ENCODE data around the gene LRRTM3.

Gene LRRTM3

GRCh38 chr10:67004690-67005089, 78.9 kb downstream of the LRRTM3 start:
- in situ Hi-C loops (cut with HindIII; ENCODE audit: low pct_ligation_motif_present, low sequenced_read_pairs): no loop called here
- TF ChIP-seq CTCF (IDR thresholded peaks at IDR 0.05; ENCODE audit: low read depth, low read length, missing control alignments): no peak
- H3K36me3 ChIP-seq (replicated peaks): no peaks in the 10 kb centered on the region
- no peaks in the 10 kb centered on the region for H3K27me3 ChIP-seq (replicated peaks)
- DNase-seq: no peak
- no peak overlapping the region for H3K27ac ChIP-seq
- no peak overlapping the region for H3K4me3 ChIP-seq (ENCODE audit: low read depth, low read length)

GRCh38 chr10:67005981-67006380, 80.1 kb downstream of the LRRTM3 start:
- TF ChIP-seq CTCF (IDR thresholded peaks at IDR 0.05; ENCODE audit: low read depth, low read length, missing control alignments): no peak
- DNase-seq: no peak
- no peak overlapping the region for H3K4me3 ChIP-seq (ENCODE audit: low read depth, low read length)
- H3K27ac ChIP-seq: no peak overlapping the region
- H3K36me3 ChIP-seq (replicated peaks): no peaks in the 10 kb centered on the region
- in situ Hi-C loops (cut with HindIII; ENCODE audit: low pct_ligation_motif_present, low sequenced_read_pairs): no loop called here
- H3K27me3 ChIP-seq (replicated peaks): no peaks in the 10 kb centered on the region

GRCh38 chr10:67011480-67011879, 85.6 kb downstream of the LRRTM3 start:
- in situ Hi-C loops (cut with HindIII; ENCODE audit: low pct_ligation_motif_present, low sequenced_read_pairs): no loop called here
- Histone ChIP-seq H3K27me3 (replicated peaks) (no peaks in the 10 kb centered on the region), H3K27ac (no peak overlapping the region), H3K4me3 (ENCODE audit: low read depth, low read length) (no peak overlapping the region), H3K36me3 (replicated peaks) (no peaks in the 10 kb centered on the region)
- no peak for DNase-seq
- no peak for TF ChIP-seq CTCF (IDR thresholded peaks at IDR 0.05; ENCODE audit: low read depth, low read length, missing control alignments)

- peak; percentile 56 for DNase-seq
- in situ Hi-C loops (cut with HindIII; ENCODE audit: low pct_ligation_motif_present, low sequenced_read_pairs): no loop called here
- H3K4me3 ChIP-seq (ENCODE audit: low read depth, low read length): no peak overlapping the region
- no peaks in the 10 kb centered on the region for H3K27me3 ChIP-seq (replicated peaks)
- TF ChIP-seq CTCF (IDR thresholded peaks at IDR 0.05; ENCODE audit: low read depth, low read length, missing control alignments): no peak
- H3K36me3 ChIP-seq (replicated peaks): no peaks in the 10 kb centered on the region
- H3K27ac ChIP-seq: no peak overlapping the region
Measured at GRCh38 chr10:67011981-67012380, 86.1 kb downstream of the LRRTM3 start.

- in situ Hi-C loops (cut with HindIII; ENCODE audit: low pct_ligation_motif_present, low sequenced_read_pairs): no loop called here
- TF ChIP-seq CTCF (IDR thresholded peaks at IDR 0.05; ENCODE audit: low read depth, low read length, missing control alignments): no peak
- Histone ChIP-seq H3K27me3 (replicated peaks) (no peaks in the 10 kb centered on the region), H3K36me3 (replicated peaks) (no peaks in the 10 kb centered on the region), H3K4me3 (ENCODE audit: low read depth, low read length) (no peak overlapping the region), H3K27ac (no peak overlapping the region)
- no peak for DNase-seq
Measured at GRCh38 chr10:67015225-67015624, 89.4 kb downstream of the LRRTM3 start.

GRCh38 chr10:67017218-67017617, 91.4 kb downstream of the LRRTM3 start:
- TF ChIP-seq CTCF (IDR thresholded peaks at IDR 0.05; ENCODE audit: low read depth, low read length, missing control alignments): no peak
- Histone ChIP-seq H3K27me3 (replicated peaks) (no peaks in the 10 kb centered on the region), H3K4me3 (ENCODE audit: low read depth, low read length) (no peak overlapping the region), H3K36me3 (replicated peaks) (no peaks in the 10 kb centered on the region), H3K27ac (no peak overlapping the region)
- in situ Hi-C loops (cut with HindIII; ENCODE audit: low pct_ligation_motif_present, low sequenced_read_pairs): no loop called here
- DNase-seq: no peak
